Measurements from ENCODE around the gene CABYR. TPM values are rescaled to one million over a fixed set of nuclear protein-coding genes. Genes with fewer than 3 reads are reported as not detected.

Gene CABYR
- polyA plus RNA-seq, 1 of the 3 experiments (the other 2 are of a cell fraction) = 15.2 TPM

DNA sequence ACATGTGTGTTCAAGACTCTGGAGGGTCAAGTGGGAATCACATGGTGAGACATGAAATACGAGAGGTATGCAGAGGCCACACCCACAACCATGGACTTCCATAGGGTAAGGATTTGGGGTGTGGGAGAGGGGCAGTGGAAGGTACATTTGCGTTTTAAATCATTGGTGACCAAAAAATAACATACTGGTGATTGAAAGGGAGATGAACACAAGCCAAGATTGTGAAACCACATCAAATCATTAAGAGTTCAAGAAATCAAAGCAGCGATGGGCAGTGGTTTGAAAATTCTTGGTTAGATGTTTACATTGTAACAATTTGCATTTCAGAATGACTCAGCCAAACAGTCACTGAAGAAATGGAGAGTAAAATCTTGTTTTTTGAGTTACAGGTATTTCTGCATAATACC, 1.9 kb upstream of the CABYR start:
- H3K79me2 ChIP-seq (ENCODE audit: insufficient read depth) = peaks cover 14% of the 10 kb centered on the region
- no peak overlapping the region for H3K27ac ChIP-seq (ENCODE audit: low read depth in 2 of 2, low read length in 1 of 2)
- H3K27me3 ChIP-seq (ENCODE audit: insufficient read depth) = no peaks in the 10 kb centered on the region
- POLR2A ChIA-PET = no interaction called here
- no peak overlapping the region for H3K4me3 ChIP-seq (ENCODE audit: low read depth in 2 of 2, low read length in 1 of 2)
- no peak overlapping the region for H3K4me2 ChIP-seq
- DNase-seq = no peak
- TF ChIP-seq SMC3 (IDR thresholded peaks at IDR 0.05; ENCODE audit: low read depth, low read length) = no peak
- no peak for TF ChIP-seq EZH2phosphoT487 (IDR thresholded peaks at IDR 0.05; ENCODE audit: borderline replicate concordance, low read depth)
- no peak for TF ChIP-seq RAD21 (IDR thresholded peaks at IDR 0.05; ENCODE audit: low read length)
- peaks cover 14 to 17% of the 10 kb centered on the region in 2 experiments for H3K36me3 ChIP-seq (replicated peaks in 1 of 2; ENCODE audit: control insufficient read depth in 1 of 2, insufficient read depth in 2 of 2, low read length in 1 of 2)
- 85% methylated on average over 3 of the region's 3 CpGs for WGBS (ENCODE audit: low lambda C conversion rate)
- no peak overlapping the region for H2AFZ ChIP-seq (ENCODE audit: low read depth)
- H3K9me2 ChIP-seq = no peaks in the 10 kb centered on the region
- peaks cover 0 to 4% of the 10 kb centered on the region in 2 experiments; a peak in 1 of 4 replicates for H3K4me1 ChIP-seq (ENCODE audit: control insufficient read depth in 1 of 2, insufficient read depth in 2 of 2, low read depth in 1 of 2, low read length in 1 of 2)
- CTCF ChIA-PET = interaction anchor here (1.0 kb wide), 1 partner anchor 352 kb away, joined by 4 read pairs; no protein-coding TSS in a partner anchor
- no peaks in the 10 kb centered on the region for H4K20me1 ChIP-seq (ENCODE audit: insufficient read depth)
- peaks cover 7% of the 10 kb centered on the region for H3F3A ChIP-seq (replicated peaks; ENCODE audit: insufficient read depth)
- H3K9me3 ChIP-seq = no peaks in the 10 kb centered on the region
- H3K9ac ChIP-seq = no peak overlapping the region

DNA sequence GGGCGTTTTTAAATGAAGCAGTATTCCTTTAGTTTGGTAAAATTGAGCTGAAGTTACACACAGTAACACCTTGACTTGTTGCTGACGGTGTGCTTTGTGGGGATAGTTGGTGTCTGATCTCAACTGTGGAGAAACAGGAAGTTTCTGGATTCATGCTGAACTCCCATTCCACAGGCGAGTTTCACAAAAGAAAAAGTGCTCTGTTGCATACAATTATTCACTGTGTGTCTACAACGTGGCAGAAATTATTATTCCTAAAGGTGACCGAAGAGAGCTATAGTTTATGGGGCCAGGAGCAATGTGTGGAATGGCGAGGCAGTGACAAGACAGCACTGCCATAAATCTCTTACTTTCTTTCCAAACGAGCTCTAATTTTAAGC, 463 bp upstream of the CABYR start:
- Histone ChIP-seq H3K9me2 (no peaks in the 10 kb centered on the region), H3K9me3 (no peaks in the 10 kb centered on the region), H3F3A (replicated peaks; ENCODE audit: insufficient read depth) (no peaks in the 10 kb centered on the region), H3K79me2 (ENCODE audit: insufficient read depth) (peaks cover 15% of the 10 kb centered on the region), H4K20me1 (ENCODE audit: insufficient read depth) (no peaks in the 10 kb centered on the region), H3K4me1 (ENCODE audit: control insufficient read depth in 1 of 2, insufficient read depth in 2 of 2, low read depth in 1 of 2, low read length in 1 of 2) (peaks cover 0 to 4% of the 10 kb centered on the region in 2 experiments; a peak in 1 of 4 replicates), H3K4me3 (ENCODE audit: low read depth in 2 of 2, low read length in 1 of 2) (peak overlapping the region; percentile 65 to 73), H3K27me3 (ENCODE audit: insufficient read depth) (no peaks in the 10 kb centered on the region), H3K36me3 (replicated peaks in 1 of 2; ENCODE audit: control insufficient read depth in 1 of 2, insufficient read depth in 2 of 2, low read length in 1 of 2) (peaks cover 3 to 10% of the 10 kb centered on the region in 2 experiments), H2AFZ (ENCODE audit: low read depth) (peak overlapping the region; percentile 96), H3K9ac (peak overlapping the region; percentile 78), H3K4me2 (peak overlapping the region; percentile 69), H3K27ac (ENCODE audit: low read depth in 2 of 2, low read length in 1 of 2) (peak overlapping the region; percentile 52 to 76; a peak in 3 of 4 replicates)
- 67% methylated on average over 7 of the region's 7 CpGs for WGBS (ENCODE audit: low lambda C conversion rate)
- ChIA-PET CTCF (interaction anchor here (0.9 to 1.6 kb wide), 4 partner anchors 15 to 324 kb away, joined by 3 read pairs; no protein-coding TSS in a partner anchor), POLR2A (interaction anchor here (0.7 to 1.5 kb wide), 9 partner anchors 11 to 344 kb away, joined by 3 to 4 read pairs (median 3); no protein-coding TSS in a partner anchor)
- no peak for DNase-seq
- TF ChIP-seq RFX5 (IDR thresholded peaks at IDR 0.05; ENCODE audit: low read length) (no peak), MEF2A (IDR thresholded peaks at IDR 0.05; ENCODE audit: borderline replicate concordance, low read depth) (no peak), TCF12 (IDR thresholded peaks at IDR 0.05) (no peak), FOXJ3 (CRISPR knock-in tag; IDR thresholded peaks at IDR 0.05) (no peak), EZH2phosphoT487 (IDR thresholded peaks at IDR 0.05; ENCODE audit: borderline replicate concordance, low read depth) (no peak), TAF1 (IDR thresholded peaks at IDR 0.05; ENCODE audit: borderline replicate concordance, low read depth, low read length) (no peak), GATA2 (CRISPR knock-in tag; IDR thresholded peaks at IDR 0.05) (no peak), YY1 (IDR thresholded peaks at IDR 0.05; ENCODE audit: low read depth) (no peak), FOXM1 (IDR thresholded peaks at IDR 0.05; ENCODE audit: low read depth) (no peak), RCOR1 (IDR thresholded peaks at IDR 0.05; ENCODE audit: low read length) (no peak), NRF1 (IDR thresholded peaks at IDR 0.05; ENCODE audit: low read depth, low read length) (no peak), JUND (IDR thresholded peaks at IDR 0.05) (no peak), RAD21 (IDR thresholded peaks at IDR 0.05; ENCODE audit: low read length) (no peak), TEAD4 (IDR thresholded peaks at IDR 0.05; ENCODE audit: borderline replicate concordance, insufficient read depth) (no peak)
- TF ChIP-seq, protein P1, sequence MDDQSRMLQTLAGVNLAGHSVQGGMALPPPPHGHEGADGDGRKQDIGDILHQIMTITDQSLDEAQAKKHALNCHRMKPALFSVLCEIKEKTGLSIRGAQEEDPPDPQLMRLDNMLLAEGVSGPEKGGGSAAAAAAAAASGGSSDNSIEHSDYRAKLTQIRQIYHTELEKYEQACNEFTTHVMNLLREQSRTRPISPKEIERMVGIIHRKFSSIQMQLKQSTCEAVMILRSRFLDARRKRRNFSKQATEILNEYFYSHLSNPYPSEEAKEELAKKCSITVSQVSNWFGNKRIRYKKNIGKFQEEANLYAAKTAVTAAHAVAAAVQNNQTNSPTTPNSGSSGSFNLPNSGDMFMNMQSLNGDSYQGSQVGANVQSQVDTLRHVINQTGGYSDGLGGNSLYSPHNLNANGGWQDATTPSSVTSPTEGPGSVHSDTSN (IDR thresholded peaks at IDR 0.05) = no peak
- TF ChIP-seq, protein P2, sequence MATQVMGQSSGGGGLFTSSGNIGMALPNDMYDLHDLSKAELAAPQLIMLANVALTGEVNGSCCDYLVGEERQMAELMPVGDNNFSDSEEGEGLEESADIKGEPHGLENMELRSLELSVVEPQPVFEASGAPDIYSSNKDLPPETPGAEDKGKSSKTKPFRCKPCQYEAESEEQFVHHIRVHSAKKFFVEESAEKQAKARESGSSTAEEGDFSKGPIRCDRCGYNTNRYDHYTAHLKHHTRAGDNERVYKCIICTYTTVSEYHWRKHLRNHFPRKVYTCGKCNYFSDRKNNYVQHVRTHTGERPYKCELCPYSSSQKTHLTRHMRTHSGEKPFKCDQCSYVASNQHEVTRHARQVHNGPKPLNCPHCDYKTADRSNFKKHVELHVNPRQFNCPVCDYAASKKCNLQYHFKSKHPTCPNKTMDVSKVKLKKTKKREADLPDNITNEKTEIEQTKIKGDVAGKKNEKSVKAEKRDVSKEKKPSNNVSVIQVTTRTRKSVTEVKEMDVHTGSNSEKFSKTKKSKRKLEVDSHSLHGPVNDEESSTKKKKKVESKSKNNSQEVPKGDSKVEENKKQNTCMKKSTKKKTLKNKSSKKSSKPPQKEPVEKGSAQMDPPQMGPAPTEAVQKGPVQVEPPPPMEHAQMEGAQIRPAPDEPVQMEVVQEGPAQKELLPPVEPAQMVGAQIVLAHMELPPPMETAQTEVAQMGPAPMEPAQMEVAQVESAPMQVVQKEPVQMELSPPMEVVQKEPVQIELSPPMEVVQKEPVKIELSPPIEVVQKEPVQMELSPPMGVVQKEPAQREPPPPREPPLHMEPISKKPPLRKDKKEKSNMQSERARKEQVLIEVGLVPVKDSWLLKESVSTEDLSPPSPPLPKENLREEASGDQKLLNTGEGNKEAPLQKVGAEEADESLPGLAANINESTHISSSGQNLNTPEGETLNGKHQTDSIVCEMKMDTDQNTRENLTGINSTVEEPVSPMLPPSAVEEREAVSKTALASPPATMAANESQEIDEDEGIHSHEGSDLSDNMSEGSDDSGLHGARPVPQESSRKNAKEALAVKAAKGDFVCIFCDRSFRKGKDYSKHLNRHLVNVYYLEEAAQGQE (IDR thresholded peaks at IDR 0.05; ENCODE audit: low read depth, low read length) = no peak
- TF ChIP-seq, protein P3, sequence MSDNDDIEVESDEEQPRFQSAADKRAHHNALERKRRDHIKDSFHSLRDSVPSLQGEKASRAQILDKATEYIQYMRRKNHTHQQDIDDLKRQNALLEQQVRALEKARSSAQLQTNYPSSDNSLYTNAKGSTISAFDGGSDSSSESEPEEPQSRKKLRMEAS (IDR thresholded peaks at IDR 0.05; ENCODE audit: low read depth) = no peak
